SK-N-MC (cell line): Measurements from ENCODE around the gene NOX5.

Experiments
- EZH2 ChIP-seq: fragments of 200-600 bp; sonication (generic); IDR thresholded peaks from one replicate; pipeline ENCODE4 v1.6.1; 2017; ENCODE audit warnings: antibody characterized with exemption
- FOXP2 ChIP-seq: optimal IDR thresholded peaks from 2 replicates; pipeline ENCODE3; 2011; ENCODE audit warnings: mild to moderate bottlenecking, moderate library complexity; ENCODE audit not compliant: insufficient read depth; ENCODE audit errors: extremely low read length, control extremely low read depth
- POLR2AphosphoS5 ChIP-seq: IDR thresholded peaks from 2 replicates; pipeline ENCODE4 v1.6.1; 2012; ENCODE audit warnings: mild to moderate bottlenecking, low read depth, low read length, borderline replicate concordance

DNA sequence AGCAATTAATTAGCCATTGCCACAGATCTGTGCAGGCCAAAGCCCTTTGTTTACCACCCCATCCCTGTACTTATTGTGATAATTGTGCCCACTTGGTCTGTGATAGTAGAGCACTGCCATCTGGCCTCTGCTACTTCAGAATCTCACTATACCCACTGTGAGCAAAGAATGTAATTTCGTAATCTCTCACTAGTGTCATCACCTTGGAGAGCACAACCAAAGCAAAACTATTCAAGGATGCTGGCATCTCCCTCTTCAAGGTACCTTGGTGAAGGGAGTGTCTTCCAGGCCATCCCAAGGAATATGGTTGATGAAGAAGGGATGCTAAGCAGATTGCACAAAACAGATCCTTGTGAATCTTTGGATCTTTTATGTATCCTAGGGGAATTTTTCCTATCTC lies 34.7 kb upstream of the NOX5 start:
- no peak for TF ChIP-seq EZH2
- no peak for TF ChIP-seq POLR2AphosphoS5
- no peak for TF ChIP-seq FOXP2
